Common myeloid progenitor, CD34-positive (primary cell): ENCODE measurements around the gene PILRB.
A peak's percentile ranks its signal among the peaks of the same experiment; 100 is the strongest.
"Not testable (repeated sequence)": the region's sequence is repeated elsewhere in the genome, so short reads cannot be mapped to it uniquely, and the experiment has no call there.

Experiments
- CTCF ChIA-PET: fragments of 350-600 bp; sonication (Branson Sonifier 250); formaldehyde crosslinking; loops from one replicate; lab custom pipeline; 2021; ENCODE audit warnings: antibody characterized with exemption; lab: Charles Lee
- POLR2A ChIA-PET: fragments of 350-600 bp; sonication (Branson Sonifier 250); formaldehyde crosslinking; loops from one replicate; lab custom pipeline; 2021; ENCODE audit warnings: antibody characterized with exemption; lab: Charles Lee
- DNase-seq, 3 donors: peaks; one replicate each; pipeline versions ENCODE4 v3.0.0 to v3.0.0-alpha.2; 2013
- H3K27ac ChIP-seq, 2 experiments: 1 replicate in 1 of 2; 2 replicates in 1 of 2; pipeline ENCODE4 v1.7.0; 2013; ENCODE audit warnings: inconsistent platforms in 2 of 2, low read length in 2 of 2, mild to moderate bottlenecking in 2 of 2, low read depth in 1 of 2, moderate library complexity in 1 of 2; ENCODE audit not compliant: severe bottlenecking in 2 of 2, insufficient read depth in 1 of 2, poor library complexity in 1 of 2
- H3K27me3 ChIP-seq, 5 experiments: replicated peaks in 2 of 5; 1 replicate in 3 of 5; 2 replicates in 2 of 5; pipeline versions ENCODE4 v1.6.1 to v1.7.0; 2013; ENCODE audit warnings: low read length in 4 of 5, mild to moderate bottlenecking in 2 of 5, moderate library complexity in 2 of 5, inconsistent platforms in 1 of 5; ENCODE audit not compliant: insufficient read depth in 5 of 5, control insufficient read depth in 4 of 5
- H3K36me3 ChIP-seq, 4 experiments: 1 replicate in 2 of 4; 2 replicates in 2 of 4; pipeline versions ENCODE4 v1.6.1 to v1.7.0; 2013; ENCODE audit warnings: low read length in 3 of 4, control low read depth in 1 of 4, mild to moderate bottlenecking in 1 of 4; ENCODE audit not compliant: control insufficient read depth in 4 of 4, insufficient read depth in 4 of 4
- H3K4me1 ChIP-seq, 4 experiments: 1 replicate in 3 of 4; 2 replicates in 1 of 4; pipeline versions ENCODE4 v1.6.1 to v1.7.1; 2013; ENCODE audit warnings: low read length in 3 of 4, mild to moderate bottlenecking in 3 of 4, control low read depth in 1 of 4, inconsistent platforms in 1 of 4, moderate library complexity in 1 of 4; ENCODE audit not compliant: control insufficient read depth in 4 of 4, insufficient read depth in 4 of 4; ENCODE audit errors: control extremely low read depth in 1 of 4
- H3K4me3 ChIP-seq, 7 experiments: 1 replicate in 4 of 7; 2 replicates in 3 of 7; pipeline versions ENCODE4 v1.5.1 to v1.7.0; 2013; ENCODE audit warnings: mild to moderate bottlenecking in 7 of 7, low read length in 6 of 7, moderate library complexity in 6 of 7, inconsistent platforms in 2 of 7, low read depth in 2 of 7, control low read depth in 1 of 7; ENCODE audit not compliant: insufficient read depth in 4 of 7, control insufficient read depth in 1 of 7; ENCODE audit errors: extremely low read depth in 1 of 7
- H3K9me3 ChIP-seq, 5 experiments: 1 replicate in 4 of 5; 2 replicates in 1 of 5; pipeline versions ENCODE4 v1.6.1 to v1.7.1; 2013; ENCODE audit warnings: low read length in 4 of 5, mild to moderate bottlenecking in 2 of 5, inconsistent platforms in 1 of 5, low read depth in 1 of 5, moderate library complexity in 1 of 5; ENCODE audit not compliant: control insufficient read depth in 4 of 5, insufficient read depth in 2 of 5; ENCODE audit errors: control extremely low read depth in 1 of 5
- WGBS: methylation state at CpG from one replicate; pipeline ENCODE4 v1.1.5; 2013; ENCODE audit not compliant: insufficient coverage; 5-methylcytosine and 5-hydroxymethylcytosine counted together

The PILRB gene

DNA sequence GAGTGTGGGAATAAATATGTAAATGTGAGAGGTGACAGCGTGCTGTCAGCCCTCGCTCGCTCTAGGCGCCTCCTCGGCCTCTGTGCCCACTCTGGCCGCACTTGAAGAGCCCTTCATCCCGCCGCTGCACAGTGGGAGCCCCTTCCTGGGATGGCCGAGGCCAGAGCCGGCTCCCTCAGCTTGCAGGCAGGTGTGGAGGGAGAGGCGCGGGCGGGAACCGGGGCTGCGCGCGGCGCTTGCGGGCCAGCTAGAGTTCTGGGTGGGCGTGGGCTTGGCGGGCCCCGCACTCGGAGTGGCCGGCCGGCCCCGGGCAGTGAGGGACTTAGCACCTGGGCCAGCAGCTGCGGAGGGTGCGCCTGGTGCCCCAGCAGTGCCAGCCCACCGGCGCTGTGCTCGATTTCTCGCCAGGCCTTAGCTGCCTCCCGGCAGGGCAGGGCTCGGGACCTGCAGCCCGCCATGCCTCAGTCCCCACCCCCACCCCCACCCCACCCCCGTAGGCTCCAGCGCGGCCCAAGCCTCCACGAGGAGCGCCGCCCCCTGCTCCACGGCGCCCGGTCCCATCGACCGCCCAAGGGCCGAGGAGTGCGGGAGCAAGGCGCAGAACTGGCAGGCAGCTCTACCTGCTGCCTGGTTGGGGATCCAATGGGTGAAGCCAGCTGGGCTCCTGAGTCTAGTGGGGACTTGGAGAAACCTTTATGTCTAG, 23.8 kb downstream of the PILRB start:
- peaks cover 5 to 20% (median 8%) of the 10 kb centered on the region in 4 experiments for H3K4me1 ChIP-seq
- H3K27ac ChIP-seq, H3K36me3 ChIP-seq, H3K9me3 ChIP-seq, DNase-seq, POLR2A ChIA-PET, H3K27me3 ChIP-seq, H3K4me3 ChIP-seq: not testable (repeated sequence)
- WGBS: 96% methylated on average over 19 of the region's 49 CpGs
- CTCF ChIA-PET: interaction anchor here (0.8 kb wide), 2 partner anchors 18 to 24 kb away, joined by 3 read pairs; no protein-coding TSS in a partner anchor

DNA sequence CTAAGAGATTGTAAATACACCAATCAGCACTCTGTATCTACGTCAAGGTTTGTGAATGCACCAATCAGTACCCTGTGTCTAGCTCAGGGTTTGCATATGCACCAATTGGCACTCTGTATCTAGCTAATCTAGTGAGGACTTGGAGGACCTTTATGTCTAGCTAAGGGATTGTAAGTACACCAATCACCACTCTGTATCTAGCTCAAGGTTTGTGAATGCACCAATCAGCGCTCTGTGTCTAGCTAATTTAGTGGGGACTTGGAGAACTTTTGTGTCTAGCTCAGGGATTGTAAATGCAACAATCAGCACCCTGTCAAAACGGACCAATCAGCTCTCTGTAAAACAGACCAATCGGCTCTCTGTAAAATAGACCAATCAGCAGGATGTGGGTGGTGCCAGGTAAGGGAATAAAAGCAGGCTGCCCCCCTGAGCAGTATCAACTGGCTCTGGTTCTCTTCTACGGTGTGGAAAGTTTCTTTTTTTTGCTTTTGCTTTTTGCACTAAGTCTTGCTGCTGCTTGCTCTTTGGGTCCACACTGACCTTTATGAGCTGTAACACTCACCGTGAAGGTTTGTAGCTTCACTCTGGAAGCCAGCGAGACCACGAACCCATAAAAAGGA, 24.4 kb downstream of the PILRB start:
- POLR2A ChIA-PET, H3K27ac ChIP-seq: not testable (repeated sequence)

GRCh38 chr7:100384628-100385294, 26.8 kb downstream of the PILRB start:
- H3K27me3 ChIP-seq: no peaks in the 10 kb centered on the region
- POLR2A ChIA-PET: no interaction called here
- no peaks in the 10 kb centered on the region for H3K9me3 ChIP-seq
- peaks cover 5 to 16% (median 7%) of the 10 kb centered on the region in 4 experiments for H3K4me1 ChIP-seq
- CTCF ChIA-PET: no interaction called here
- no peak for DNase-seq
- no peak overlapping the region for H3K4me3 ChIP-seq
- no peaks in the 10 kb centered on the region for H3K36me3 ChIP-seq
- no peak overlapping the region for H3K27ac ChIP-seq
- WGBS: 92% methylated on average over 4 of the region's 6 CpGs

More for the DNA sequence above, 24.4 kb downstream of the PILRB start:
- peaks cover 5 to 20% (median 8%) of the 10 kb centered on the region in 4 experiments for H3K4me1 ChIP-seq
- WGBS: 62% methylated on average over 7 of the region's 8 CpGs
- not testable (repeated sequence) for H3K9me3 ChIP-seq, H3K27me3 ChIP-seq, H3K36me3 ChIP-seq, DNase-seq
- CTCF ChIA-PET: interaction anchor here (0.8 kb wide), 2 partner anchors 17 to 24 kb away, joined by 3 read pairs; no protein-coding TSS in a partner anchor
- H3K4me3 ChIP-seq: peak overlapping the region in 2 of 7 experiments; percentile 17 to 22

GRCh38 chr7:100386940-100387339, 29.0 kb downstream of the PILRB start:
- ChIA-PET CTCF (interaction anchor here (1.1 kb wide), 1 partner anchor 20 kb away, joined by 3 read pairs; no protein-coding TSS in a partner anchor), POLR2A (no interaction called here)
- H3K4me3 ChIP-seq: no peak overlapping the region
- no peaks in the 10 kb centered on the region for H3K36me3 ChIP-seq
- no peak for DNase-seq
- WGBS: 100% methylated on average over 1 of the region's 5 CpGs
- no peaks in the 10 kb centered on the region for H3K27me3 ChIP-seq
- no peaks in the 10 kb centered on the region for H3K9me3 ChIP-seq
- peaks cover 0 to 6% (median 3%) of the 10 kb centered on the region in 4 experiments for H3K4me1 ChIP-seq
- H3K27ac ChIP-seq: no peak overlapping the region

DNA sequence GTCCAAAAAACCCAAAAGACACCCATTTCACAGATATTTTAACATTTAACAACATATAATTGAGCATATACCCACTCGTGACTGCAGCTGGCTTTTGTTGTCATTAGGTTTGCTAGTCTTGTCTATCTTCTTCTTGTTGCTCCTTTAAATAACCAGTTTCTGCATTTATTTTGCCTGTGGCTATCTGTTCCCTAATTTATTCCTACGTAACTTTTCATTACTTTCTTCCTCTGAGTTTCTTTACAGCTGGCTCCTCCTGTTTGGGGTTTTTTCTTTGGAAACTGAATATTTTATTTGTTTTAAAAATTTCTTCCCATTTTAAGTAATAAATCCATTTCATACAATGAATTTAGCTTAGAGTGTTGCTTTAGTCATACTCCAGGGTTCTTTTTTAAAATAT, 29.8 kb downstream of the PILRB start:
- H3K27ac ChIP-seq: no peak overlapping the region
- DNase-seq: no peak
- H3K4me1 ChIP-seq: peaks cover 0 to 4% (median 1%) of the 10 kb centered on the region in 4 experiments
- ChIA-PET POLR2A (no interaction called here), CTCF (interaction anchor here (1.0 to 1.2 kb wide), 3 partner anchors 19 to 310 kb away, joined by 3 read pairs; no protein-coding TSS in a partner anchor)
- WGBS: 100% methylated on average over 1 of the region's 2 CpGs
- no peaks in the 10 kb centered on the region for H3K27me3 ChIP-seq
- H3K9me3 ChIP-seq: no peaks in the 10 kb centered on the region
- no peak overlapping the region for H3K4me3 ChIP-seq
- H3K36me3 ChIP-seq: no peaks in the 10 kb centered on the region

- WGBS: 100% methylated on average over 8 of the region's 9 CpGs
Measured at GRCh38 chr7:100389437-100390088, 31.6 kb downstream of the PILRB start.

More at GRCh38 chr7:100389437-100390088, 31.6 kb downstream of the PILRB start:
- H3K36me3 ChIP-seq: no peaks in the 10 kb centered on the region
- H3K27ac ChIP-seq: no peak overlapping the region
- H3K4me3 ChIP-seq: no peak overlapping the region
- H3K9me3 ChIP-seq: no peaks in the 10 kb centered on the region
- H3K4me1 ChIP-seq: peaks cover 0 to 4% (median 0%) of the 10 kb centered on the region in 4 experiments
- ChIA-PET POLR2A (no interaction called here), CTCF (interaction anchor here (1.3 to 1.6 kb wide), 2 partner anchors 10 to 18 kb away, joined by 4 to 6 read pairs; no protein-coding TSS in a partner anchor)
- no peaks in the 10 kb centered on the region for H3K27me3 ChIP-seq
- no peak for DNase-seq
